HCT116 (cell line): ENCODE data around the gene RNU6-7. TPM values are rescaled to one million over a fixed set of nuclear protein-coding genes. Genes with fewer than 3 reads are reported as not detected.

ENCODE experiments used
- ATAC-seq: fragments of 200-7000 bp; cut with Tn5 transposase; 2 replicates; pipeline ENCODE4 v1.9.1; 2020; ENCODE audit warnings: mild to moderate bottlenecking, moderate library complexity
- BruUV-seq: library from RNA; stranded (reverse); fragments of 400-500 nt; replicated peaks from 2 replicates; lab custom pipeline; 2021; lab: Mats Ljungman, UMichigan
- CTCF ChIA-PET: fragments of 300-600 bp; sonication (Branson Sonifier 250); formaldehyde crosslinking; loops from one replicate; lab custom pipeline; 2021; ENCODE audit warnings: antibody characterized with exemption; lab: Charles Lee
- POLR2A ChIA-PET: fragments of 300-600, 350-600 bp; sonication (Branson Sonifier 250); formaldehyde crosslinking; loops from one replicate; lab custom pipeline; 2021; ENCODE audit warnings: antibody characterized with exemption; lab: Charles Lee
- RAD21 ChIA-PET, 2 experiments: fragments of 300-600 bp; sonication (Branson Sonifier 250); formaldehyde crosslinking; loops; one replicate each; lab custom pipeline; 2023; ENCODE audit warnings: low total read pairs in 2 of 2; ENCODE audit not compliant: uncharacterized antibody in 2 of 2, unreplicated experiment in 2 of 2, low non-redundant PET in 1 of 2; lab: Charles Lee
- DNase-seq: peaks from one replicate; pipeline ENCODE4 v3.0.0-alpha.2; 2010; ENCODE audit warnings: low read depth, low spot score
- H2AFZ ChIP-seq: fragments of 200-600 bp; shearing (Covaris generic), sonication (generic); 2 replicates; pipeline ENCODE4 v1.6.1; 2017; ENCODE audit warnings: low read depth, mixed run types, mixed read lengths, antibody characterized with exemption, low read length; ENCODE audit not compliant: poor library complexity, severe bottlenecking
- H3K27ac ChIP-seq: 2 replicates; pipeline ENCODE4 v1.5.1; 2012; ENCODE audit warnings: low read depth, low read length
- H3K27me3 ChIP-seq: fragments of 200-600 bp; sonication (generic); 2 replicates; pipeline ENCODE4 v1.6.1; 2016; ENCODE audit warnings: mixed run types, low read length, mixed read lengths; ENCODE audit not compliant: insufficient read depth
- H3K36me3 ChIP-seq, 2 experiments: fragments of 200-500 bp in 1 of 2; fragments of 200-600 bp in 1 of 2; sonication (Bioruptor generic) in 1 of 2; sonication (generic) in 1 of 2; 2 replicates each; pipeline versions ENCODE4 v1.5.1 to v1.6.1; 2014 to 2016; ENCODE audit warnings: low read length in 2 of 2, inconsistent platforms in 1 of 2, mixed read lengths in 1 of 2, mixed run types in 1 of 2; ENCODE audit not compliant: insufficient read depth in 2 of 2, control insufficient read depth in 1 of 2
- H3K4me1 ChIP-seq, 2 experiments: fragments of 200-600 bp in 1 of 2; sonication (generic) in 1 of 2; 2 replicates each; pipeline versions ENCODE4 v1.5.1 to v1.6.1; 2012 to 2017; ENCODE audit warnings: low read length in 2 of 2, inconsistent platforms in 1 of 2, mild to moderate bottlenecking in 1 of 2, mixed read lengths in 1 of 2, mixed run types in 1 of 2, moderate library complexity in 1 of 2; ENCODE audit not compliant: insufficient read depth in 2 of 2, control insufficient read depth in 1 of 2
- H3K4me2 ChIP-seq: fragments of 200-600 bp; sonication (generic); 2 replicates; pipeline ENCODE4 v1.6.1; 2017; ENCODE audit warnings: mixed run types, low read length, mixed read lengths
- H3K4me3 ChIP-seq, 2 experiments: fragments of 200-600 bp in 1 of 2; sonication (generic) in 1 of 2; replicated peaks in 1 of 2; 2 replicates each; pipeline ENCODE4 v1.5.1; 2011 to 2016; ENCODE audit warnings: low read length in 2 of 2, control low read depth in 1 of 2, low read depth in 1 of 2, mild to moderate bottlenecking in 1 of 2, mixed read lengths in 1 of 2, mixed run types in 1 of 2
- H3K79me2 ChIP-seq: fragments of 200-600 bp; sonication (generic); 2 replicates; pipeline ENCODE4 v1.6.1; 2017; ENCODE audit warnings: mild to moderate bottlenecking, mixed run types, low read length, moderate library complexity, mixed read lengths; ENCODE audit not compliant: insufficient read depth
- H3K9ac ChIP-seq: fragments of 200-600 bp; sonication (generic); 2 replicates; pipeline ENCODE4 v1.6.1; 2016; ENCODE audit warnings: low read length, mixed read lengths
- H3K9me2 ChIP-seq: fragments of 200-600 bp; sonication (generic), shearing (Covaris generic); 2 replicates; pipeline ENCODE4 v1.6.1; 2017; ENCODE audit warnings: mixed run types, mild to moderate bottlenecking, moderate library complexity; ENCODE audit not compliant: insufficient read depth
- H3K9me3 ChIP-seq, 2 experiments: fragments of 200-500 bp in 1 of 2; fragments of 200-600 bp in 1 of 2; sonication (Bioruptor generic) in 1 of 2; sonication (generic) in 1 of 2; 2 replicates each; pipeline ENCODE4 v1.6.1; 2014 to 2017; ENCODE audit warnings: low read length in 2 of 2, mixed read lengths in 2 of 2, inconsistent platforms in 1 of 2, low read depth in 1 of 2, mild to moderate bottlenecking in 1 of 2, mixed run types in 1 of 2, moderate library complexity in 1 of 2; ENCODE audit not compliant: control insufficient read depth in 1 of 2, insufficient read depth in 1 of 2
- H4K20me1 ChIP-seq: fragments of 200-600 bp; sonication (generic), shearing (Covaris generic); 2 replicates; pipeline ENCODE4 v1.6.1; 2017; ENCODE audit warnings: mixed run types, mild to moderate bottlenecking, moderate library complexity; ENCODE audit not compliant: insufficient read depth
- CBX3 ChIP-seq: IDR thresholded peaks from 2 replicates; pipeline ENCODE4 v1.6.1; 2012; ENCODE audit warnings: low read depth
- CEBPB ChIP-seq: IDR thresholded peaks from 2 replicates; pipeline ENCODE4 v1.6.1; 2012; ENCODE audit warnings: low read depth
- EGR1 ChIP-seq: IDR thresholded peaks from 2 replicates; pipeline ENCODE4 v1.6.1; 2012; ENCODE audit warnings: low read depth
- ELF1 ChIP-seq: IDR thresholded peaks from 2 replicates; pipeline ENCODE4 v1.6.1; 2012; ENCODE audit warnings: low read depth, borderline replicate concordance
- EZH2 ChIP-seq: fragments of 200-600 bp; sonication (generic); IDR thresholded peaks from 2 replicates; pipeline ENCODE4 v1.6.1; 2017; ENCODE audit warnings: antibody characterized with exemption, mixed run types
- MAX ChIP-seq: IDR thresholded peaks from 2 replicates; pipeline ENCODE4 v1.6.1; 2012
- POLR2A ChIP-seq: IDR thresholded peaks from 2 replicates; pipeline ENCODE4 v1.7.0; 2011; ENCODE audit warnings: borderline replicate concordance; ENCODE audit not compliant: insufficient read depth, insufficient read length; ENCODE audit errors: extremely low read depth
- POLR2AphosphoS5 ChIP-seq: IDR thresholded peaks from 2 replicates; pipeline ENCODE4 v1.6.1; 2011; ENCODE audit warnings: mild to moderate bottlenecking, low read depth, low read length, moderate library complexity
- REST ChIP-seq: IDR thresholded peaks from 2 replicates; pipeline ENCODE4 v1.6.1; 2012; ENCODE audit warnings: low read depth
- SP1 ChIP-seq: IDR thresholded peaks from 2 replicates; pipeline ENCODE4 v1.6.1; 2012; ENCODE audit warnings: low read depth
- TCF7L2 ChIP-seq: IDR thresholded peaks from 2 replicates; pipeline ENCODE4 v1.7.0; 2011; ENCODE audit warnings: borderline replicate concordance, inconsistent platforms; ENCODE audit not compliant: insufficient read depth, insufficient read length; ENCODE audit errors: extremely low read depth
- YY1 ChIP-seq: IDR thresholded peaks from 2 replicates; pipeline ENCODE4 v1.6.1; 2011; ENCODE audit warnings: low read length, low read depth, moderate library complexity, mild to moderate bottlenecking; ENCODE audit not compliant: insufficient replicate concordance; ENCODE audit errors: extremely low read depth
- ZBTB33 ChIP-seq: IDR thresholded peaks from 2 replicates; pipeline ENCODE4 v1.6.1; 2011; ENCODE audit warnings: mild to moderate bottlenecking, low read length, moderate library complexity; ENCODE audit not compliant: insufficient replicate concordance; ENCODE audit errors: extremely low read depth
- ZFX ChIP-seq: fragments of 450-650 bp; IDR thresholded peaks from 2 replicates; pipeline ENCODE4 v1.6.1; 2017
- intact Hi-C: fragments of 100-400 bp; cut with micrococcal nuclease; formaldehyde crosslinking; loops from 2 replicates; pipeline ENCODE4 v1.10.0; 2022
- total RNA-seq: library from RNA; stranded (reverse); gene quantifications from one replicate; pipeline ENCODE4 v1.2.1, GENCODE V29; 2021; ENCODE audit not compliant: unreplicated experiment

RNU6-7 gene
- total RNA-seq, 1 experiment from 2014 or later = not detected

- no peak overlapping the region for H3K9ac ChIP-seq
- no peaks in the 10 kb centered on the region for H4K20me1 ChIP-seq
- intact Hi-C loops = no loop called here
- no peak for DNase-seq
- RAD21 ChIA-PET = no interaction called here
- no peak for ATAC-seq
- no peak overlapping the region for H2AFZ ChIP-seq
- no peak overlapping the region for H3K4me3 ChIP-seq
- H3K79me2 ChIP-seq = no peaks in the 10 kb centered on the region
- 0 out of 4 replicates have a peak, but pooled peaks cover 0 to 5% of the 10 kb centered on the region in 2 experiments for H3K9me3 ChIP-seq
- TF ChIP-seq MAX (no peak), REST (no peak), POLR2AphosphoS5 (no peak)
- no peak overlapping the region for H3K27ac ChIP-seq
- no peaks in the 10 kb centered on the region for H3K4me1 ChIP-seq
- POLR2A ChIA-PET = no interaction called here
- CTCF ChIA-PET = no interaction called here
- no peaks in the 10 kb centered on the region for H3K9me2 ChIP-seq
- BruUV-seq = no TSS peak
- H3K4me2 ChIP-seq = no peak overlapping the region
- no peaks in the 10 kb centered on the region for H3K27me3 ChIP-seq
- no peaks in the 10 kb centered on the region for H3K36me3 ChIP-seq
These were observed 16.7 kb upstream of the RNU6-7 start for GRCh38 chr14:32185097-32185496.

DNA sequence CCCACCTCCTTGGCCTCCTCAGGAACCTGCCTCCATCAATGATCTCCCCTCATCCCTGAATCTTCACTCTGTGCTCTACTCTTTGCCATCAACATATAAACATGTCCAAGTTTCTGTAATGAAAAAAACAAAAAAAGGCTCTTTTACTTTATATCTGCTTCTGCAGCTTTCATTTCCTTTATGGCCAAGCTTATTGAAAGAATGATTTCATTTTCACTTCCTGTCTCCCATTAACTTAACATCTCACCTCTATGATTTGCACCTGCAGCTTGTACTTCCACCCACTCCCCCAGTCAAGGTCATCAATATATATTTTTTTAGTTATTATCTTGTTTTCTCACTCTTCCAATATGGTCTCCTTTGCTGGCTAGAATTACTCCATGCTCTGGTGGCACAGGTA is 15.6 kb upstream of the RNU6-7 start:
- ChIA-PET CTCF (no interaction called here), POLR2A (no interaction called here), RAD21 (no interaction called here)
- no peak overlapping the region for H2AFZ ChIP-seq
- DNase-seq (no peak), ATAC-seq (no peak)
- H4K20me1 ChIP-seq = no peaks in the 10 kb centered on the region
- H3K27me3 ChIP-seq = no peaks in the 10 kb centered on the region
- no peaks in the 10 kb centered on the region for H3K79me2 ChIP-seq
- H3K9me2 ChIP-seq = no peaks in the 10 kb centered on the region
- intact Hi-C loops = no loop called here
- no peak overlapping the region for H3K4me2 ChIP-seq
- no peaks in the 10 kb centered on the region for H3K36me3 ChIP-seq
- BruUV-seq = no TSS peak
- no peaks in the 10 kb centered on the region for H3K4me1 ChIP-seq
- no peak overlapping the region for H3K9ac ChIP-seq
- no peak overlapping the region for H3K27ac ChIP-seq
- TF ChIP-seq ZBTB33 = no peak
- TF ChIP-seq YY1 = no peak
- TF ChIP-seq CBX3 = no peak
- no peak for TF ChIP-seq SP1
- TF ChIP-seq CEBPB = no peak
- no peak for TF ChIP-seq POLR2A
- TF ChIP-seq ELF1 = no peak
- no peak for TF ChIP-seq TCF7L2
- TF ChIP-seq POLR2AphosphoS5 = no peak
- TF ChIP-seq EGR1 = no peak
- no peak for TF ChIP-seq EZH2
- no peak for TF ChIP-seq ZFX
- H3K4me3 ChIP-seq = no peak overlapping the region
- 0 out of 4 replicates have a peak, but pooled peaks cover 0 to 5% of the 10 kb centered on the region in 2 experiments for H3K9me3 ChIP-seq
